Right lobe of liver (tissue), 6 donors: ENCODE measurements around the gene PPP4C. TPM values are rescaled to one million over a fixed set of nuclear protein-coding genes. Genes with fewer than 3 reads are reported as not detected.

Source experiments
- ATAC-seq, 4 donors: fragments of 200-7000 bp; cut with Tn5 transposase; one replicate each; pipeline ENCODE4 v1.9.1; 2020; ENCODE audit warnings: mild to moderate bottlenecking in 4 of 4, moderate library complexity in 4 of 4
- DNase-seq, 3 donors: peaks; one replicate each; pipeline ENCODE4 v3.0.0-alpha.2; 2020
- H3K27ac ChIP-seq, 3 donors: fragments of 200-600 bp; one replicate each; pipeline ENCODE4 v1.8.0; 2022
- H3K27me3 ChIP-seq, 2 donors: fragments of 200-600 bp; one replicate each; pipeline ENCODE4 v1.8.0; 2022
- H3K36me3 ChIP-seq, 4 donors: fragments of 200-600 bp; sonication (generic) in 1 of 4; one replicate each; pipeline versions ENCODE4 v1.5.1 to v1.8.0; 2017 to 2022; ENCODE audit warnings: control low read depth in 1 of 4
- H3K4me1 ChIP-seq, 4 donors: fragments of 200-600 bp; sonication (generic) in 1 of 4; one replicate each; pipeline versions ENCODE4 v1.5.1 to v1.8.0; 2017 to 2022; ENCODE audit warnings: control low read depth in 1 of 4
- H3K4me3 ChIP-seq, 3 donors: fragments of 200-600 bp; one replicate each; pipeline ENCODE4 v1.8.0; 2022
- H3K9me3 ChIP-seq, 4 donors: fragments of 200-600 bp; sonication (generic) in 1 of 4; one replicate each; pipeline versions ENCODE4 v1.5.1 to v1.8.0; 2017 to 2022; ENCODE audit warnings: control low read depth in 1 of 4
- POLR2A ChIP-seq: fragments of 450-650 bp; IDR thresholded peaks from one replicate; pipeline ENCODE4 v1.6.1; 2017; ENCODE audit warnings: antibody characterized with exemption, mild to moderate bottlenecking
- whole genome bisulfite sequencing: methylation state at CpG from one replicate; pipeline ENCODE4 v1.1.6; 2018; ENCODE audit warnings: low coverage, low lambda C conversion rate; ENCODE audit not compliant: insufficient coverage; ENCODE audit errors: missing lambda C conversion rate; 5-methylcytosine and 5-hydroxymethylcytosine counted together
- intact Hi-C, 2 donors: fragments of 100-400 bp; cut with DNase I; formaldehyde crosslinking; loops; one replicate each; pipeline versions ENCODE4 v1.11.2 to v1.14.1; 2022
- total RNA-seq, 6 experiments: library from RNA; depleted of rRNA in 2 of 6; stranded (reverse); fragments of >200 nt in 2 of 6; fragmentation: NEBNext Ultra II Directional in 3 of 6; extraction: Animal tissue kit (Norgen Biotek cat#: 25700) in 3 of 6; gene quantifications; one replicate each; pipeline versions ENCODE4 v1.1.0 to v1.2.4, GENCODE V29; 2016 to 2023
- TF ChIP-seq, protein P1 (sequence below), 4 donors: fragments of 200-600 bp in 3 of 4; fragments of 450-650 bp in 1 of 4; IDR thresholded peaks; one replicate each; pipeline versions ENCODE4 v1.5.1 to v1.8.0; 2016 to 2022; ENCODE audit warnings: antibody characterized with exemption in 4 of 4, mild to moderate bottlenecking in 2 of 4
- donor health status: DM: no; HTN: yes; CAD: no.
- donor health status: DM: no; HTN: no; CAD: no.
- donor health status: DM: no; HTN: no; CAD: no.
- donor health status: DM: no; HTN: yes; CAD: no.
- donor health status: DM: no; HTN: yes; CAD: no.

The PPP4C gene
- total RNA-seq, 6 experiments from 2014 or later = 43.1 to 59.7 (median 47.0) TPM

DNA sequence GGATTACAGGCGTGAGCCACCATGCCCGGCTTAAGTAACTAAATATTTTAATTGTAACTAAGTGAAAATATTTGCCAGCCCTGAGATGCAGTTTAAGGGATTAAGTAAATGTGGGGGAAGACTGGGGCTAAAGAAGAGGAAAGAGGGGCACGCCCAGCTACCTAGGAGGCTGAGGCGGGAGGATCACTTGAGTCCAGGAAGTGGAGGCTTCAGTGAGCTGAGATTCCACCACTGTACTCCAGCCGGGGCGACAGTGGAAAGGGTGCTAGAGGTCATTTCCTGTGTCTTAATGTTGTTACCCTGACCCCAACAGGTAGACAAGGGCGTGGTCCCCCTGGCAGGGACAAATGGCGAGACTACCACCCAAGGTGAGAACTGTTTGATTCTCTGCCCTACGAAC lies 7.5 kb upstream of the PPP4C start:
- Histone ChIP-seq H3K36me3 (peaks cover 15 to 53% (median 31%) of the 10 kb centered on the region in 4 donors), H3K4me3 (no peak overlapping the region), H3K9me3 (no peaks in the 10 kb centered on the region), H3K27ac (no peak overlapping the region), H3K27me3 (no peaks in the 10 kb centered on the region), H3K4me1 (peaks cover 0 to 44% (median 7%) of the 10 kb centered on the region in 4 donors)
- DNase-seq (no peak), ATAC-seq (no peak)
- WGBS = 74% methylated on average over 3 of the region's 9 CpGs
- intact Hi-C loops = no loop called here
- TF ChIP-seq, protein P1, sequence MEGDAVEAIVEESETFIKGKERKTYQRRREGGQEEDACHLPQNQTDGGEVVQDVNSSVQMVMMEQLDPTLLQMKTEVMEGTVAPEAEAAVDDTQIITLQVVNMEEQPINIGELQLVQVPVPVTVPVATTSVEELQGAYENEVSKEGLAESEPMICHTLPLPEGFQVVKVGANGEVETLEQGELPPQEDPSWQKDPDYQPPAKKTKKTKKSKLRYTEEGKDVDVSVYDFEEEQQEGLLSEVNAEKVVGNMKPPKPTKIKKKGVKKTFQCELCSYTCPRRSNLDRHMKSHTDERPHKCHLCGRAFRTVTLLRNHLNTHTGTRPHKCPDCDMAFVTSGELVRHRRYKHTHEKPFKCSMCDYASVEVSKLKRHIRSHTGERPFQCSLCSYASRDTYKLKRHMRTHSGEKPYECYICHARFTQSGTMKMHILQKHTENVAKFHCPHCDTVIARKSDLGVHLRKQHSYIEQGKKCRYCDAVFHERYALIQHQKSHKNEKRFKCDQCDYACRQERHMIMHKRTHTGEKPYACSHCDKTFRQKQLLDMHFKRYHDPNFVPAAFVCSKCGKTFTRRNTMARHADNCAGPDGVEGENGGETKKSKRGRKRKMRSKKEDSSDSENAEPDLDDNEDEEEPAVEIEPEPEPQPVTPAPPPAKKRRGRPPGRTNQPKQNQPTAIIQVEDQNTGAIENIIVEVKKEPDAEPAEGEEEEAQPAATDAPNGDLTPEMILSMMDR (IDR thresholded peaks at IDR 0.05) = no peak
- no peak for TF ChIP-seq POLR2A

DNA sequence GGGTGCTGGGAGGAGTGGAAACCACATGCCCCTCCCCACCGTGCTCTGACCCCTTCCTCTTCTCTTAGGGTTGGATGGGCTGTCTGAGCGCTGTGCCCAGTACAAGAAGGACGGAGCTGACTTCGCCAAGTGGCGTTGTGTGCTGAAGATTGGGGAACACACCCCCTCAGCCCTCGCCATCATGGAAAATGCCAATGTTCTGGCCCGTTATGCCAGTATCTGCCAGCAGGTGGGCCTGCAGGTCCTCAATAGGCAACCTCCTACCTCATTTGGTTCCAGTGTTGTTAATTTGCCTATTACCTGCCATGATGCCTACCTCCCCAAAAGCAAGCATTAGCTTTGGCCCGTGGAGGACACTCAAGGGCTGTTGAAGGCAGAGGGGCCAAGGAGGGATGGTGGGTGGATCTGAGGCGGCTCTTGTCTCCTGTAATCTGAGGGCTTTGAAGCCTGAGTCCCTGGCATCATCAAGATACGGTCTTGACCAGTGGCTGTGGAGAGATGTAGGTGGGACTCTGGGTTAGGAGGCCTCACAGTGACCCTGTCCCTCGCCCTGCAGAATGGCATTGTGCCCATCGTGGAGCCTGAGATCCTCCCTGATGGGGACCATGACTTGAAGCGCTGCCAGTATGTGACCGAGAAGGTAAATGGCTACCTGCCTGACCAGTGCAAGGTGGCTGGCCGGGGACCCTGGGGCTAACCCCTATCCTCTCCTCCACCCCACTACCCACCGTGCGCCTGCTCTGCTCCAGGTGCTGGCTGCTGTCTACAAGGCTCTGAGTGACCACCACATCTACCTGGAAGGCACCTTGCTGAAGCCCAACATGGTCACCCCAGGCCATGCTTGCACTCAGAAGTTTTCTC lies 6.8 kb upstream of the PPP4C start:
- Histone ChIP-seq H3K36me3 (peaks cover 15 to 53% (median 31%) of the 10 kb centered on the region in 4 donors), H3K4me3 (no peak overlapping the region), H3K27me3 (no peaks in the 10 kb centered on the region), H3K27ac (no peak overlapping the region), H3K4me1 (peaks cover 0 to 38% (median 4%) of the 10 kb centered on the region in 4 donors), H3K9me3 (no peaks in the 10 kb centered on the region)
- WGBS = 56% methylated on average over 3 of the region's 17 CpGs
- TF ChIP-seq POLR2A = no peak
- TF ChIP-seq, protein P1 (IDR thresholded peaks at IDR 0.05) = peak; percentile 20 to 42 (median 23)
- ATAC-seq (no peak), DNase-seq (peak in 1 of 3 donors; percentile 55)
- intact Hi-C loops = no loop called here

DNA sequence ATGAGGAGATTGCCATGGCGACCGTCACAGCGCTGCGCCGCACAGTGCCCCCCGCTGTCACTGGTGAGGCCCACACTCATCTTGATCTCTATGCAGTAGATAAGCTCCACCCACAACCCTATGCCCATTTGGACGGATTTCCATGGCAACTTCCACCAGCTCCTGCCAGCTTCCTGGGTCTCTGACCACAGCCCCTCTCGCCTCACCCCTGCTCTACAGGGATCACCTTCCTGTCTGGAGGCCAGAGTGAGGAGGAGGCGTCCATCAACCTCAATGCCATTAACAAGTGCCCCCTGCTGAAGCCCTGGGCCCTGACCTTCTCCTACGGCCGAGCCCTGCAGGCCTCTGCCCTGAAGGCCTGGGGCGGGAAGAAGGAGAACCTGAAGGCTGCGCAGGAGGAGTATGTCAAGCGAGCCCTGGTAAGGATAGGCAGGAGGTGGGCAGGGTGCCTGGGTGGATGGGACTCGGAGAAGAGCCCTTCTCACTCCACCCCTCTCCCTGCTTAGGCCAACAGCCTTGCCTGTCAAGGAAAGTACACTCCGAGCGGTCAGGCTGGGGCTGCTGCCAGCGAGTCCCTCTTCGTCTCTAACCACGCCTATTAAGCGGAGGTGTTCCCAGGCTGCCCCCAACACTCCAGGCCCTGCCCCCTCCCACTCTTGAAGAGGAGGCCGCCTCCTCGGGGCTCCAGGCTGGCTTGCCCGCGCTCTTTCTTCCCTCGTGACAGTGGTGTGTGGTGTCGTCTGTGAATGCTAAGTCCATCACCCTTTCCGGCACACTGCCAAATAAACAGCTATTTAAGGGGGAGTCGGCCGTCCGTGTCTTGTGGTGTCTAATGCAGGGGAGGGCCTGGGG lies 6.0 kb upstream of the PPP4C start:
- no peak overlapping the region for H3K4me3 ChIP-seq
- WGBS = 75% methylated on average over 18 of the region's 31 CpGs

DNA sequence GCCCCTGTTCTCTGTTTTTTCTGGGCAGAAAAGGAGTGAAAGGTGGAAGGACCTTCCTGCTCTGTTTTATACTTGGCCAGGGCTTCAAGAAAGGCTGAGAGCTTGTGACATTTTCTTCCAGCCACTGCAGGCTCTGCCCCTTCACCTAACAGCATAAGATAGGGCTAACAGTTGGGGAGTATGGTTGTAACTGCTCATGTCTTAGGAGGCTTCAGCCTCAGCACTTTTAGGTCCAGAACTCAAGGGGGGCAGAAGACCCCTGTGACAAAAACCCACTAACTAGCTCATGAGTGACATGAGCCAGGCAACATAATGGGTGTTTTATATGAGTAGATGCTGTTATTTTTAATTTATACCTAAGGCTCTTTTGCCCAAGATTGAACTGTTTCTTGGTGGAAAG lies 5.3 kb upstream of the PPP4C start:
- H3K27me3 ChIP-seq = no peaks in the 10 kb centered on the region
- H3K4me1 ChIP-seq = peaks cover 0 to 44% (median 4%) of the 10 kb centered on the region in 4 donors
- H3K4me3 ChIP-seq = no peak overlapping the region
- ATAC-seq (no peak), DNase-seq (no peak)
- H3K27ac ChIP-seq = no peak overlapping the region
- no peak for TF ChIP-seq POLR2A
- TF ChIP-seq, protein P1 (IDR thresholded peaks at IDR 0.05) = no peak
- H3K9me3 ChIP-seq = no peaks in the 10 kb centered on the region
- peaks cover 15 to 53% (median 31%) of the 10 kb centered on the region in 4 donors for H3K36me3 ChIP-seq
- intact Hi-C loops = no loop called here

More for the DNA sequence above, 6.0 kb upstream of the PPP4C start:
- Histone ChIP-seq H3K36me3 (peaks cover 15 to 53% (median 31%) of the 10 kb centered on the region in 4 donors), H3K9me3 (no peaks in the 10 kb centered on the region), H3K27me3 (no peaks in the 10 kb centered on the region), H3K27ac (no peak overlapping the region), H3K4me1 (peaks cover 0 to 40% (median 4%) of the 10 kb centered on the region in 4 donors)
- ATAC-seq = no peak
- DNase-seq = no peak
- intact Hi-C loops = no loop called here
- TF ChIP-seq, protein P1 (IDR thresholded peaks at IDR 0.05) = no peak
- no peak for TF ChIP-seq POLR2A
